T1000 (cell line): ENCODE results near the gene HMMR.
"Not testable (repeated sequence)": the region's sequence is repeated elsewhere in the genome, so short reads cannot be mapped to it uniquely, and the experiment has no call there.

Experiments used
- DNase-seq: peaks from one replicate; lab custom pipeline; 2025; ENCODE audit warnings: mixed read lengths; lab: John Stamatoyannopoulos, UW

HMMR gene

DNA sequence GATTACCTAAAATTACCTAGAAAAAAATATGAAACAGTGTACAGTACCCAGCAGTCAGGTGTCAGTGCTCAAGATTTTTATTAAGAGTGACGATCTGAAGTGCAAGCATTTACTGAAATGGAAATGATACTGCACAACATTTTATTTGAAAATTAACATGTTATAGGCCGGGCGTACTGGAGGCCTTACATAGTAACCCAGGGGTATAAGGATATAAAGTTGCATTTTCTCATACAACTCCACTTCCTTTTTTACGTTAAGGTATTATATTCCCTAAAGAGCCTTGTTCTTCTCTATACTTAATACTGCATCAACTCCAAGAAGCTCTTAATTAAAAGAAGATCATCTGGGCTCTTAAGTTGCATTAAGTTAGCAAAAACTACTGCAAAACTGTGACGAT, 48.3 kb downstream of the HMMR start:
- DNase-seq: no peak

DNA sequence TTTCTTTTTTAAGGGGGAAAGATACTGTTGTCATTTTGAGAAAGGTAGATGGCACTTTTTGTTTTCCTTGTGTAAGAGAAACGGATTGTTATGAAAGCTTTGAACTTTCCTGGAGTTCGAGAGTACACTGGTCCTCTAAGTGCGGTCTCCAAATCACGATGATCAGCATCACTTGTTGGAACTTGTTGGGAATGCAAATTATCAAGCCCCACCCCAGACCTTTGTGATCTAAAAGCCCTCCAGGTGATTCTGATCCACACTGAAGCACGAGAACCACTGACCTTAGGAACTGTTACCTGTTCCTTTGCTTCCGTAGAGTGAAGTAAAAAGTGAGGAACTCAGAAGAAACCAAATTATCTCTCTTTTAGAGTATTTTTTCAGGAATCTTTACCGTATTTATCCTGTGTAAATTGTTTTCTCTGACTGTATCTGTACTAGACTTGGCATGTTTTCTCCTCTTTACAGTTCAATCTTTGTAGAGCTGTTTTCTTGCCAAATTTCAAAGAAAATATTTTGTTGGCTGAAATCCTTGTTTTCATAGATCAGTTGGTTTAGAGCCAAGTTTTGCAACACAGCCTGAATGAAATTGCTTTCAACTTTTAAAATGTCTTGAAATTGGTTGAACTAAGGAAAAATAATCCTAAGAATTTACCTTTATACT, 49.0 kb downstream of the HMMR start:
- no peak for DNase-seq

DNA sequence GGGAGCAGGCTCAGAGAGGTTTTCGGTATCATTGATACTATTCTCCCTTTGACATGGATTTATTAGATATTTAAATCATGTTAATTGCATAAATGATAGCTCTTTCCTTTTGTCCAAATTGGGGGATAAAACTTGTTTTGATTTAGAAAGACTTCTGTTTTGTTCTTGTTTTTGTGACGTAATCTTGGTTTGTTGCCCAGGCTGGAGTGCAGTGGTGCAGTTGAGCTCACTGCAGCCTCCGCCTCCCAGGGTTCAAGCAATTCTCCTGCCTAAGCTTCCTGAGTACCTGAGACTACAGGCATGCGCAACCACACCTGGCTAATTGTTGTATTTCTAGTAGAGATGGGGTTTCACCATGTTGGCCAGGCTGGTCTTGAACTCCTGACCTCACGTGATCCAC, 52.1 kb downstream of the HMMR start:
- DNase-seq: no peak

DNA sequence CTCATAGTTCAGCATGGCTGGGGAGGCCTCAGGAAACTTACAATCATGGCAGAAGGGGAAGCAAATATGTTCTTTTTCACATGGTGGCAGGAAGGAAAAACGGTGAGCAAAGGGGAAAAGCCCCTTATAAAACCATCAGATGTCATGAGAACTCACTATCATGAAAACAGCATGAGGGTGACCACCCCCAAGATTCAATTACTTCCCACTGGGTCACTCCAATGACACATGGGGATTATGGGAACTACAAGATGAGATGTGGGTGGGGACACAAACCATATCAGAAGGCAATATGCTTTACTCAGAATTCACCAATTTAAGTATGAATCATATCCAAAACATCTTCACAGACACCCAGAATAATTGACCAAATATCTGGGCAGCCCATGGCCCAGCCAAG, 64.7 kb downstream of the HMMR start:
- no peak for DNase-seq

DNA sequence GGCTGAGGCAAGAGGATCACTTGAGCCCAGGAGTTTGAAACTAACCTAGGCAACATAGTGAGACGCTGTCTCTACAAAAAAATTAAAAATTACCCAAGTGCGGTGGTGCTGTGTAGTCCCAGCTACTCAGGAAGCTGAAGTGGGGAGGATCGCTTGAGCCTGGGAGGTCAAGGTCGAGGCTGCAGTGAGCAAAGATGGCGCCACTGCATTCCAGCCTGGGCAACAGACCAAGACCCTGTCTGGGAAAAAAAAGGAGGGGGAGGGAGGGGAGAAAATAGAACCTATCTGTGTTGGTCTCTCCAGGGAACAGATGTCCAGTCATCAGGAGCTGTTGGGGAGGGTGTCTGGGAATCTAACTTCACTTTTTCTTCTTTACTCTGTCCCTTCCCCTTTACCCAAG, 69.3 kb downstream of the HMMR start:
- no peak for DNase-seq

DNA sequence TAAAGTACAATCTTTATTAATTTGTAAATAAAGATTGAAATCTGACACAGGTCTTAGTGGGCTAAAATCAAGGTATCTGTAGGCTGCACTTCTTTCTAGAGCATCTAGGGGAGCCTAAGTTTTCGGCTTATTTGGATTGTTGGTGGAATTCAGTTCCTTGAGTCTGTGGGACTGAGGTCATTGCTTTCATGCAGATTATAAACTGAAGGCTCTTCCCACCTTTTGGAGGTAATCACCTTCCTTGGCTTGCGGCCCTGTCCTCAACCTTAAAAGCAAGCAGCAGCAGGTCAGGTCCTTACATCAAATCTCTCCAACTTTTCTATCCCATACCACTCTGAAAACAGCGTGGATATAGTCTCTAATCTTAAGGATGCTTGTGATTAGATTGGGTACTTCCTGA, 70.8 kb downstream of the HMMR start:
- DNase-seq: no peak

DNA sequence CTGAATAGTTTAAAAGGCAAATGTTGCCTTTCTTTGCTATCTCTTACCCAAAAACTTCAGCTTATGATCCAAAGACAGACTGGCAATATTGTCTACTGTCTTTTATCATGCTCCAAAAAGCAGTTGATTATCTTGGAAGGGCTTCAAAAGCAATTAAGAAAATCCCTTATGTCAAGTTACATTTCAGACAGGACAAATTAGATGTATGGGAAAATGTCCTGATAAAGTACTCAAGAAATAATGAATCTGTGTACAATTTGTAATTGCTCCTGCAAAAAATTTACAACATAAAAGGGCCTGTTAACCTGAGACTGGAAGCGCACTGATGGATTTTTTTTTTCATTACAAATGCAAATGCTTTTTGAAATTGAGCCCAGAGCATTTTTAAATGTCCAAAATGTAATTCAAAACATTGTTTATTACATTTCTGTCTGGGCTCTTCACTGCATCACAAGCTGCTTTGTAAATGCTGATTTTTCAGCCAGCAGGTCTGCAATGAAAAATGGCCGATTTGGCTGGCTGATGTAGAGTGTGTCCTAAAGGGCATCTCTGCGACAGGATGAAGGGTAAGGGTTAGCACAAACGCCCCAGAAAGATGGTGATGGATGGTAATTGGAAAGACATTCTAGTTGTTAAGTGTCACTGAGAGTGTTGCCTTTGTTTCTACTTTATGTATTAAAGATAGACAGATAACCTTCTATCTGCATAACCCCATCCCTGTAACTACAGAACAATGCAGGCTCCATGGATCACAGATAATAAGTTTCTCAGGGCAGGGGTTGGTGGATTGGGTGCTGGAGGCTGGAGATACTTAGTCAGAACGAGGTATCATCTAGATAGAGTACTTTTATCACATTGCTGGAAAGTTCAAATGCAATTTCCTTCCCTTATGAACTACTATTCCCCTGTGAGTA, 72.0 kb downstream of the HMMR start:
- DNase-seq: no peak

DNA sequence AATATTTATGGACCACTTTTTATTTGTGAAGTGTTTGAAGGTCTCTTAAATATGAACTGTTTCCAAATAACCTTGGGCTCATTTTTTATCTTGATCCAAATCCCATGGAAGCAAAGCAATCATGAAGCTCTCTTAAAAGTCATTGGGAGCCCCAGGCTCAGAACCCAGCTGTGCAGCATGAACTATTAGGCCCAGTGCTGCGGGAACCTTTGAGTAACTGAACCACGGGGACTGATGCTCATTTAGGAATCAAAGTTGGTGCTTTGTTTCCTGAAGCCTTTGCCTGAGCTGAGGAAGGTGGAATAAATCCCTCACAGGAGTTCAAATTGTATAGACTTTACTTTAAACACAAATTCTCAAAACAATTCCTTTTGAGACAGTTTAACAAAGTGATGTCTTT, 72.8 kb downstream of the HMMR start:
- DNase-seq: no peak

DNA sequence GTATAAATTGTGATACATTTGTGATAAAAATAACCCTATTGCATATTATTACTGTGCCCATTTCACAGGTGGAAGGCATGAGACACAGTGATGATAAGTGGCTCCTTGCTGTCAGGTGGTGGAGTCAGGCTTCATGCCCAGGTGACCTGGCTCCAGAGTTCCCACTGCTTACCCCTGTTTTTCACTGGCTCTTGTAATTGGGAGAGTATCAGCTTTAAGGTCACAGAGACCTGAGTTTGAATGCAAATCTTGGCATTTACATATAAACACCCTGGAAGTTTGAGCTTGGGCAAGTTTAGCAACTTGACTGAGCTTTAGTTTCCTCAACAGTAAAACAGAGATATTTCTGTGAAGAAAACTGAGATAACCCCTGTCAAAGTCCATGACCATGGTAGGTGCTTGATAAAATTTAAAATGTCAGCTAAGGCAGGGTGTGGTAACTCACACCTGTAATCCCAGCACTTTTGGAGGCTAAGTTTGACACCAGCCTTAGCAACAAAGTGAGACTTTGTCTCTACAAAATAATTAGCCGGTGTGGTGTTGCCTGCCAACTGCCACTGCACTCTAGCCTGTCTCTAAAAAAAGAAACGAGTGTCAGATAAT, 74.2 kb downstream of the HMMR start:
- DNase-seq: no peak

DNA sequence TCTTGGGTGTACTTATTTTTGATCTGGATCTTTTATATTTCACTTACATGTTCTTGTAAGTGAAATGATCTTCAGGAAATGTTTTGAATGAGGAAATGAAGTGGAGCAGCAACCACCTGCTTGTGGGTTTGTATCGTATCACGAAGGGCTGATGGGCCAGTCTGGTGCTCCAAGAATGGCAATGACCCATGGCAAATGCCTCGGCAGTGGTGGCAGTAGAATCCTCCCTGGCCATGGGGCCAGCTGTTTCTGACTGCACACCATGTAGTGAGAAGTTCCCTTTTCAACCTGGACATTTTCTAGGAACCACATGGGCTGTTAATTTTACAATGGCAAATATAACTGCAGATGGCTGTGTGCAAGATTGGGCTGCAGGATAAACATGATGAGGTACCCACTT, 74.9 kb downstream of the HMMR start:
- DNase-seq: no peak

DNA sequence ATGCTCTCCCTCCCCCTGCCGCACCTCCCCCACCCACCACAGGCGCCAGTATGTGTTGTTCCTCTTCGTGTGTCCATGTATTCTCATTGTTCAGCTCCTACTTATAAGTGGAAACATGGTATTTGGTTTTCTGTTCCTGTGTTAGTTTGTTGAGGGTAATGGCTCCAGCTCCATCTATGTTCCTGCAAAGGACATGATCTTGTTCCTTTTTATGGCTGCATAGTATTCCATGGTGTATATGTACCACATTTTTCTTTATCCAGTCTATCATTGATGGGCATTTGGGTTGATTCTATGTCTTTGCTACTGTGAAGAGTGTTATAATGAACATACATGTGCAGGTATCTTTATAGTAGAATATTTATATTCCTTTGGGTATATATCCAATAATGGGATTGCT, 76.0 kb downstream of the HMMR start:
- DNase-seq: not testable (repeated sequence)

DNA sequence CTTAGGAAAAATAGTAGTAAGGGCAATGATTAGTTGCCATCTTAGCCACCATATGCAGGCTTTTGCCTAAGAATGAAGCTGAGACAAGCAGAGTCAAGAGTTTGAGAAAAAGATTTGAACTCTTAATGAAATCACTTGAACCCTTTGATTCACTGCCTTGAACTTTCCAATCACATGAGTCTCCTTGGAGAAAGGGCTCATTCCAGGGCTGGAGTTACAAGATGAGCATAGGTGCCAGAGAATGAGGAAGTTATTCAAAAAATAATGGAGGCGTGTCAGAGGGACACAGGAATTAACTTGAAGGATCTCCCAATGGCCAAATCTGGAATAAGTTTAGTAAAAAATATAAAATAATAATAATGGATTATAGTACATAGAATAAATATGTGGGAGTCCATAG, 80.3 kb downstream of the HMMR start:
- DNase-seq: no peak
